Measurements from ENCODE around the gene CAPN13. TPM values are rescaled to one million over a fixed set of nuclear protein-coding genes. Genes with fewer than 3 reads are reported as not detected.

CAPN13 gene
- total and polyA plus RNA-seq, 10 of the 15 experiments (the other 5 are each of a cell fraction or from before 2014, with no cell fraction given): 0.03 to 0.10 (median 0.06) TPM; not detected in 7

- intact Hi-C loops (cut with micrococcal nuclease; ENCODE audit: unreplicated experiment) (loop anchor here (1.0 to 10.0 kb wide), 4 partner anchors 503 to 1013 kb away; no protein-coding TSS in a partner anchor), in situ Hi-C loops (cut with MboI) (no loop called here)
- Histone ChIP-seq H3K27me3 (replicated peaks in 1 of 2; ENCODE audit: control insufficient read depth in 2 of 2, insufficient read depth in 2 of 2, low read length in 1 of 2) (no peaks in the 10 kb centered on the region), H3K79me2 (ENCODE audit: control insufficient read depth, insufficient read depth, low read length) (no peaks in the 10 kb centered on the region), H3K9me3 (replicated peaks; ENCODE audit: control insufficient read depth, insufficient read depth, low read length) (no peaks in the 10 kb centered on the region), H3K27ac (ENCODE audit: control insufficient read depth, insufficient read depth) (no peak overlapping the region), H4K20me1 (ENCODE audit: control insufficient read depth, insufficient read depth) (no peaks in the 10 kb centered on the region), H2AFZ (ENCODE audit: control insufficient read depth, low read depth, low read length) (no peak overlapping the region), H3K9ac (ENCODE audit: control insufficient read depth, insufficient read depth, low read length) (no peak overlapping the region), H3K4me3 (no peak overlapping the region), H3K36me3 (ENCODE audit: control insufficient read depth in 2 of 2, insufficient read depth in 2 of 2, low read length in 1 of 2) (no peaks in the 10 kb centered on the region), H3K4me2 (ENCODE audit: control insufficient read depth, insufficient read depth) (no peak overlapping the region), H3K4me1 (ENCODE audit: control insufficient read depth, insufficient read depth, low read length) (peaks cover 13% of the 10 kb centered on the region)
- RAD21 ChIA-PET (ENCODE audit: unreplicated experiment): interaction anchor here (0.7 to 13.0 kb wide), 62 partner anchors 9 to 639 kb away, joined by 3 to 420 read pairs (median 4); partner anchors contain the start of genes EHD3, GALNT14, LBH and LCLAT1
- DNase-seq (ENCODE audit: low read depth, low spot score) (peak; percentile 59), ATAC-seq (peak; percentile 72), FAIRE-seq (peak; percentile 96)
- POLR2A ChIA-PET: interaction anchor here (0.7 to 2.1 kb wide), 4 partner anchors 89 to 547 kb away, joined by 3 to 11 read pairs (median 4); no protein-coding TSS in a partner anchor
- CTCF ChIA-PET: interaction anchor here (0.6 to 16.4 kb wide), 141 partner anchors 9 to 1018 kb away, joined by 3 to 724 read pairs (median 4); partner anchors contain the start of genes EHD3, LBH, LCLAT1 and YPEL5
- 0% methylated on average over 4 of the region's 4 CpGs for WGBS (ENCODE audit: insufficient coverage, insufficient replicate concordance, low lambda C conversion rate, missing lambda C conversion rate)
- SMC1A ChIA-PET (ENCODE audit: uncharacterized antibody, unreplicated experiment): interaction anchor here (0.5 to 13.9 kb wide), 73 partner anchors 9 to 820 kb away, joined by 3 to 379 read pairs (median 4); partner anchors contain the start of genes LCLAT1 and YPEL5
- no TSS peak for BruUV-seq (replicated peaks)
- TF ChIP-seq CREM (IDR thresholded peaks at IDR 0.05; ENCODE audit: low read depth) (peak; percentile 68), ZNF384 (IDR thresholded peaks at IDR 0.05; ENCODE audit: borderline replicate concordance, low read depth, low read length) (peak; percentile 55; the same call in 1 of the 2 replicates), ZZZ3 (IDR thresholded peaks at IDR 0.05; ENCODE audit: control insufficient read depth, insufficient read length, low read depth) (no peak), BCL11A (IDR thresholded peaks at IDR 0.05; ENCODE audit: low read depth, low read length) (no peak), ELK1 (IDR thresholded peaks at IDR 0.05; ENCODE audit: low read depth, low read length) (no peak), NBN (IDR thresholded peaks at IDR 0.05) (0 out of 2 replicates have a peak, but pooled peaks have one; percentile 34), PKNOX1 (IDR thresholded peaks at IDR 0.05) (no peak), STAT3 (IDR thresholded peaks at IDR 0.05; ENCODE audit: low read depth, low read length) (no peak), STAT1 (conservative IDR thresholded peaks at IDR 0.05) (0 out of 2 replicates have a peak, but pooled peaks have one; percentile 57), MTA2 (IDR thresholded peaks at IDR 0.05; ENCODE audit: low read depth) (no peak), CREB1 (IDR thresholded peaks at IDR 0.05; ENCODE audit: low read depth) (peak; percentile 54; the same call in 1 of the 2 replicates), TAF1 (IDR thresholded peaks at IDR 0.05; ENCODE audit: borderline replicate concordance, low read depth, low read length) (no peak), RB1 (IDR thresholded peaks at IDR 0.05; ENCODE audit: borderline replicate concordance) (peak; percentile 70; the same call in 1 of the 2 replicates), ZNF24 (IDR thresholded peaks at IDR 0.05) (peak; percentile 32; the same call in 1 of the 2 replicates), CBX3 (IDR thresholded peaks at IDR 0.05; ENCODE audit: borderline replicate concordance, low read depth) (no peak), HSF1 (IDR thresholded peaks at IDR 0.05; ENCODE audit: low read depth, low read length) (no peak), FOS (IDR thresholded peaks at IDR 0.05; ENCODE audit: borderline replicate concordance, extremely low read depth, insufficient read length) (no peak), SPI1 (IDR thresholded peaks at IDR 0.05; ENCODE audit: borderline replicate concordance, insufficient read depth, low read depth, low read length) (no peak), FOXM1 (IDR thresholded peaks at IDR 0.05; ENCODE audit: low read depth, low read length) (peak; percentile 60; the same call in 1 of the 2 replicates)
These were observed 95.6 kb downstream of the CAPN13 start for GRCh38 chr2:30711646-30712085.

Measured in GM12878 (cell line).